T-helper 1 cell treated with Interleukin-12 subunit alpha and Interleukin-12 subunit beta and Interleukin-4 antibody, amounts not matched to agents 30 μg/mL and 1 μg/mL, for 36 hours (primary cell): Measurements from ENCODE around the gene NBEA.

Source experiments
- H3K27ac Mint-ChIP-seq: one replicate; pipeline ENCODE4 v1.8.0; 2021; ENCODE audit warnings: mild to moderate bottlenecking, mixed read lengths
- H3K27me3 Mint-ChIP-seq: one replicate; pipeline ENCODE4 v1.8.0; 2021; ENCODE audit warnings: low read depth, mixed read lengths
- H3K36me3 Mint-ChIP-seq: one replicate; pipeline ENCODE4 v1.8.0; 2021; ENCODE audit warnings: low read depth, mixed read lengths
- H3K4me1 Mint-ChIP-seq: one replicate; pipeline ENCODE4 v1.8.0; 2021; ENCODE audit warnings: low read depth, mixed read lengths
- H3K4me3 Mint-ChIP-seq: one replicate; pipeline ENCODE4 v1.8.0; 2021; ENCODE audit warnings: mild to moderate bottlenecking, moderate library complexity, mixed read lengths
- H3K9me3 Mint-ChIP-seq: one replicate; pipeline ENCODE4 v1.8.0; 2021; ENCODE audit warnings: mixed read lengths

NBEA gene

DNA sequence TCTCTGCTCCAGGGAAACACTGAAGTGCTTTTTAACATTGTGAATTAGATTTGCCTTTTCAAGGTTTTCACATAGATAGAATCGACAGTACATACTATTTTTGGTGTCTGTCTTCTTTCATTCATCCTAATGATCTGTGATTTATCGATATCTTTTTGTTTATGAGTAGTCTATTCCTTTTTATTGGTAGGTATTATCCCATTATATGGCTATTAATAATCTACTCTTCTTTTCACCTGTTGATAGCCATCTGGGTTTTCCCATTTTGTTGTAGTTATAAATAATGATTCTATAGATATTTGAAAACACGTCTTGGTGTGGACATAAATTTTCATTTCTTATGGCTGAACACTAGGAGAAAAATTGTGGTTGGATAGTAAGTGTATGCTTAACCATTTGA, 271.8 kb downstream of the NBEA start:
- Mint-ChIP-seq H3K36me3 (no peaks in the 10 kb centered on the region), H3K4me3 (no peak overlapping the region), H3K9me3 (no peaks in the 10 kb centered on the region), H3K4me1 (no peaks in the 10 kb centered on the region), H3K27me3 (no peaks in the 10 kb centered on the region), H3K27ac (no peak overlapping the region)

DNA sequence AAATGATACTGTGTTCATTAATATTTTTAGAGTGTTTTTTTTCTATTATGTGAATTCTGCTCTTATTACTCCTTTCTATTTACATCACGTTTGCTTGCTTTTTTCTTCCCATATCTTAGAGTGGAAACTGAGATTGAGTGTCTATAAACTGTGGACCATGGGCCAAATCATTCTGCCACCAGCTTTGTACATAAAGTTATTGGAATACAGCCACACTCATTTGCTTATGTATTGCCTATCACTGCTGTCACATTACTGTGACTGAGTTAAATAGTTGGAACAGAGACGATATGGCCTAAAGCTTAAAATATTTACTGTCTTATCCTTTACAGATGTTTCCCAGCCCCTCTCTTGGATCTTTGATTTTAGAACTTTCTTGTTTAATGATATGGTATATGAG, 274.1 kb downstream of the NBEA start:
- no peak overlapping the region for H3K27ac Mint-ChIP-seq
- H3K9me3 Mint-ChIP-seq: no peaks in the 10 kb centered on the region
- H3K27me3 Mint-ChIP-seq: no peaks in the 10 kb centered on the region
- no peak overlapping the region for H3K4me3 Mint-ChIP-seq
- no peaks in the 10 kb centered on the region for H3K4me1 Mint-ChIP-seq
- no peaks in the 10 kb centered on the region for H3K36me3 Mint-ChIP-seq

DNA sequence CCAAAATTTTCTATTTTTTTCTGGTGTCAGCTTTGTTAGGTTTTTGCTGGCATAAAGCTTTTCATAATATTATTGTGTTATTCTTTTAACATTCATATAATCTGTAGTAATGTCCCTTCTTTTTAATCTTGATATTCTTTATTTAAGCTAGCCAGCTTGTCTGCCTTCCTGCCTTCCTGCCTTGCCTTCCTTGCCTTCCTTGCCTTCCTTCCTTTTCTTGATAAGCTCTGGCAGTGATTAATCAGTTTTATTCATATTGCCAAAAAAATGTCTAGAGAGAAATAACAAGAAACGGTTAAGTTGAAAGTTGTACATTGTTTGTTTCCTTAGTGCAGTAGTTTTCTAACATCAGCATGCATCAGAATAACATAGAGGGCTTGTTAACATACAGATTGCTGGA, 277.0 kb downstream of the NBEA start:
- Mint-ChIP-seq H3K9me3 (no peaks in the 10 kb centered on the region), H3K4me1 (no peaks in the 10 kb centered on the region), H3K27me3 (no peaks in the 10 kb centered on the region), H3K36me3 (no peaks in the 10 kb centered on the region), H3K4me3 (no peak overlapping the region), H3K27ac (no peak overlapping the region)

DNA sequence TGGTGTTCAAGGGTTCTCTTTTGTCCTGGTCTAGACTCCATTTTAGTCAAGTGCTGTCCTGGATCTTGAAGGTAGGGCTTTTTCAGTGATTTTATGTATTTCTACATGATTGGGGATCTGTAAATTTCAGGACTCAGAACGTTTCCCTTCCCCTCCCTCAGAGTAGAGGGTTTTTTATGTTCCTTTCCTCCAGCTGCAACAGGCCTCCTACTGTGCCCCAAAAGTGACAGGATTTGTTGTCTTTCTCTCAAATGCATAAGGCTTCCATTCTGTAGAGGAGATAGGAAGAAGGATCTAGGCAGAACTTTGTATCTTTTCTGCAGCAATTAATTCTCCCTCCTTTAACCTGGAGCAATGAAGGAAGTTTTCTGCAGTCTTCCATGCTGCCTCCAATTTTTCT, 283.1 kb downstream of the NBEA start:
- Mint-ChIP-seq H3K27ac (no peak overlapping the region), H3K4me1 (no peaks in the 10 kb centered on the region), H3K4me3 (no peak overlapping the region), H3K36me3 (no peaks in the 10 kb centered on the region), H3K27me3 (no peaks in the 10 kb centered on the region), H3K9me3 (no peaks in the 10 kb centered on the region)

DNA sequence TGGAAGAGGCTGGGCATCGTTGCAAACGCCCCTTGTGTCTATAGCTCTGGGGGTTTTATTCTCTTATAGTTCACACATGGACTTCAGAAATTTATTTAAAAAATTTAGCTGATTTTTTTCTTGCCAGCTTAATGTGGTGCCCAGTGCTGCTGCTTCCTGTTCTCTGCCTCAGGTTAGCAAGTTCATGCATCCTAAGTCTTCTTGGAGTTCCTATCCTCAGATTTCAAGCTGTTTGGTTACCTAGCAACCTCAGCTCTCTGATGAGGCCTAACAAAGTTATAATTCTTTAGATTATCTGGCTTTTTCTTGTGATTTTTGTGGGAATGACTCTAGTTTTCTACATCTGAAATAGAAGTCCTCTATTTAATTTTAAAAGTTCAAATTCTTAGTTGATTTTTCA, 283.5 kb downstream of the NBEA start:
- no peaks in the 10 kb centered on the region for H3K36me3 Mint-ChIP-seq
- H3K27ac Mint-ChIP-seq: no peak overlapping the region
- no peaks in the 10 kb centered on the region for H3K9me3 Mint-ChIP-seq
- no peaks in the 10 kb centered on the region for H3K4me1 Mint-ChIP-seq
- no peaks in the 10 kb centered on the region for H3K27me3 Mint-ChIP-seq
- no peak overlapping the region for H3K4me3 Mint-ChIP-seq

DNA sequence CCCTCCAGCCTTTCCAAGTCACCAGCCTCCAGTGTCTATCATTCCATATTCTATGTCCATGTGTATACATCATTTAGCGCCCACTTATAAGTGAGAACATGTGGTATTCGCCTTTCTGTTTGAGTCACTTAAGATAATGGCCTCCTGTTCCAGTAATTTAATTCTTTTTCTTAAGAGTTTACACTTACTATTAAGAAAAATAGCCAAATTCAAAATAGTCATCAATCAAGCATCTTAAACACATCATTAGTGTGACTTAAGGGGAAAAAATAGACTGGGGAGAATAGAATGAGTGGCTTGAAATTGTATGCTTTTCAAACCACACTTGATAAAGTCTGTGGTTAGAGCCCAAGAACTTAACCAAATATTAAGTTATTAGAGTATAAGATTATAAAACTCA, 286.5 kb downstream of the NBEA start:
- H3K27me3 Mint-ChIP-seq: no peaks in the 10 kb centered on the region
- H3K4me3 Mint-ChIP-seq: no peak overlapping the region
- H3K9me3 Mint-ChIP-seq: no peaks in the 10 kb centered on the region
- H3K36me3 Mint-ChIP-seq: no peaks in the 10 kb centered on the region
- H3K27ac Mint-ChIP-seq: no peak overlapping the region
- no peaks in the 10 kb centered on the region for H3K4me1 Mint-ChIP-seq

DNA sequence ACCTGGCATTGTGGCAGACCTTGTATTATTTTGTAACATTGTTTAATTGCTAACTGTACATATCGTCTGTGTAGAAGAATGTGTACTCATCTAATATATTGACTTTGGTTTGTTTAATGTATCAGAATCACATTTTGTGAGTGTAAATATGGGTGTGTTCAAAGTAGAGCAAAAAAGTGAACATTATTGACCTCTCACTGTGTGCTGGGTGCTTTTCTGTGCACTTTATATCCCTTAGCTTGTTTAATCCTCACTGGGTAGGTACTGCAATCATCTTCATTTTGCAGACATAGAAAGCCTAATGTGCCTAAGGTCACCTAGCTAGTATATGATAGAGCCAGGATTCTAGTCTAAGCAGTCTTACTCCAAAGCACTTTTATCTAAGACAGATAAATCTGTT, 289.4 kb downstream of the NBEA start:
- H3K36me3 Mint-ChIP-seq: no peaks in the 10 kb centered on the region

DNA sequence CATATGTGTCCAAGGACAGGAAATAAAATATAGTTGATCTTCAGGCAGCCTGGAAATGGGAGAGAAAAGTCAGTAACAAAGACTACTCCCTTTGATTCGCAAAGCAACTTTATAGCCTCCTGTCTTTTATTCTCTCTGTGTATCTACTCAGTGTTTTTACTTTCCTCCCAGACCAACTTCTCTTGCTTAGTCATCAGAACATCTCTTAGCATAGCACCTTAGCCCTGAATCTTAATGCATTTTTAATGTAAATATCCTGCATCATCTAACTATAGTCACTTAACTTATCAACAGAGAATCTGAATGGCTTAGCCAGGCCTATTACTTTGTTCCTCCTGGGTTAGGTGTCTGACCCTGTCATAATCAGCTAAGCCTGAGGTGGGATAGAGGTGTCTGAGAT, 296.2 kb downstream of the NBEA start:
- Mint-ChIP-seq H3K27ac (no peak overlapping the region), H3K9me3 (no peaks in the 10 kb centered on the region), H3K27me3 (no peaks in the 10 kb centered on the region), H3K36me3 (no peaks in the 10 kb centered on the region), H3K4me3 (no peak overlapping the region), H3K4me1 (no peaks in the 10 kb centered on the region)

More for the DNA sequence above, 289.4 kb downstream of the NBEA start:
- H3K4me1 Mint-ChIP-seq: no peaks in the 10 kb centered on the region
- no peaks in the 10 kb centered on the region for H3K9me3 Mint-ChIP-seq
- H3K4me3 Mint-ChIP-seq: no peak overlapping the region
- H3K27ac Mint-ChIP-seq: no peak overlapping the region
- no peaks in the 10 kb centered on the region for H3K27me3 Mint-ChIP-seq

DNA sequence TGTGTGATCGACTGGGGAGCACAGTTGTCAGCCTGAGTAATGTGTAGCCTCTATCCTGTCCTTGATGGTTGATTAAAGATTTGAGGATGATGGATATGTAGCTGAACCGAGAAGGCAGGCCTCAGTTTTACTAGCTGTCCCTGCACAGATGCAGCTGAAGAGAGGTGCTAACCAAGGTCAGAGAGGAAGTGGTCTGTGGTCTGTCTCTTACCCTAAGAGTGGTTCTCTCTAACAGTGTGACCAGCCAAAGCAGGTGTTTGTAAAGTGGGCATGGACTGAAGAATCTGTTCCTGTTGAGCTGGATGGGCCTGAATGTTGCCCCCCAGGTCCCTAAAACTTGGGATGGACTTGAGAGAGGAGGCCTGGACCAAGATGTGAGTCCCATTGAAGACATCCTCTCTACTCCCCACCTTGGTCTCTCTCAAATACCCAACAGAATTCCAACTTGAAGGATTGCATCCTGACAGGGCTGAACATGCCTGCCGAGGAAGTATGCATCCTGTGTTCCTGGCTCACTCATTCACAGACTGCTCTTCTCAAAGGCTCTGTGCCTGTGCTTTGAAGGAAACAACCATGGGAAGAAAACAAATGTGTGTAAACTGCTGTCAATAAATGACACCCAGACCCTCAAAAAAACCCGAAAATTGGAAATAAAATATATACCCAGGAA, 310.6 kb downstream of the NBEA start:
- Mint-ChIP-seq H3K9me3 (peaks cover 6% of the 10 kb centered on the region), H3K27me3 (no peaks in the 10 kb centered on the region), H3K36me3 (no peaks in the 10 kb centered on the region), H3K4me1 (no peaks in the 10 kb centered on the region), H3K4me3 (no peak overlapping the region), H3K27ac (no peak overlapping the region)

DNA sequence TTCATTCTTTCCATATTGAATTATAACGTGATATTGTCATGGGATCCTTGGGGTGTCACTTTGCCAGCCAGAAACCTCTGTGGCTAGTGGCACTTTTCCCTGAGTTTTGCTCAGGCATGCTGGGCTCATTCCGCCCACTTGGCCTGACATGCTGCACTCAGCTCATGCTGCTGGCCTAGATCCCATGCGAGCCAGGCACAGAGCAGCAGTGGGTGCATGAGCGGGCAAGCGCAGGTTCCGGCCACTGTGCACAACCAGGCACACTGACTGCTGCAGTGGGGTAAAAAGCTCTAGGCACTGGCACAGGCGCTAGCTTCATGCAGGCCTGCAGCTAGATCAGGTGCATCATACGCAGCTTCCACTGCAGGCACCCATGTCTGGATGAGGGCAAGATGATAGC, 313.2 kb downstream of the NBEA start:
- Mint-ChIP-seq H3K36me3 (no peaks in the 10 kb centered on the region), H3K4me3 (no peak overlapping the region), H3K9me3 (peaks cover 3% of the 10 kb centered on the region), H3K27me3 (no peaks in the 10 kb centered on the region), H3K4me1 (no peaks in the 10 kb centered on the region), H3K27ac (no peak overlapping the region)

DNA sequence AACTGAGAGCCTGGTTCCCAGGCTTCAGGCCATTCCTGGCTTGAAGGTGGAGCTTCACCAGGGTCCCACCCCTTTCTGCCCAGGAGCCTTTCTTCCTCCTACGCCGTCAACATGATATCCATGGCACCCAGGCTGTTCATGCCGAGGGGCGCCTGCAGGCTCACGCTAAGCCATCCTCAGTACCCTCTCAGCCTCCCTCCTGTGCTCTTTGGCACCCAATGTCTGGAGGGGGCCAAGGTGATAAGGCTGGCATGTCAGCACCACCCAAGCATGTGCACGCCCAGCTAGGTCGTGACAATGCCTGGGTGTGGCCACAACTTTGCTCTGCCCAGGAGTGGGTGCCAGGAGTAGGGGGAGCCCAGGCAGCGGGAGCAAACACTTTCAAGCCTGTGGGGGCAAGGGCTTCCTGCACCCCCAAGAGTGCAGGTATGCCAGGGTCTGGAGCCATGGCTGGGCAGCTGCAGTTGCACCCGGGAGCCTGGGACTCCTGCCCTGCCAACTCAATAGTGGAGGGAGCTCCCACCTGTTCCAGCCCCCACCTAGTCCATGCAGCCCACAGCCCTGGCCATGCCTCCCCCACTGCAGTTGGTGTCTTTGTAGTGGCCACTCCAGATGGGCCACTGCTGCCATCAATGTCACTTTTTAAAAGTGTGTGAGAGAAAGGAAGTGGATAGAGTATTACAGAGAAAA, 314.5 kb downstream of the NBEA start:
- Mint-ChIP-seq H3K4me1 (no peaks in the 10 kb centered on the region), H3K36me3 (no peaks in the 10 kb centered on the region), H3K27ac (no peak overlapping the region), H3K4me3 (no peak overlapping the region), H3K9me3 (peaks cover 6% of the 10 kb centered on the region), H3K27me3 (no peaks in the 10 kb centered on the region)

DNA sequence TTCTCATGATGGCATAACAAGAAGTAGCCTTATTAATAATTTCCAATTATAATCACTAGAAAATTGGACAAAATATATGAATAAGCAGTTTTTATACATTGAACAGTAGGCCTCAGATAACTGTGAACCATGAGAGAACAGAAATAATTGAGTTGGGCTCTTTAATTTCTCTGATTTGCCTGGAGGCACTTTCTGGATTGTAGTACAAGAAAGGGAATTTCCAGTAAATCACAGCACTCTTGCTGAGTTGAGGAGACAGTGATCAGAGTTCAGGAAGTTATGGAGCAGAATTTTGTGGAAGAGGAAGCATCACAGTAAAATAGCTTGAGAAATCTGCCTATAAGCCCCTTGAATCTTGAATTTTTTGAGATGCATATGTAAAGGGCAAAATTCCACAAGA, 318.2 kb downstream of the NBEA start:
- Mint-ChIP-seq H3K4me1 (no peaks in the 10 kb centered on the region), H3K36me3 (no peaks in the 10 kb centered on the region), H3K9me3 (peaks cover 13% of the 10 kb centered on the region), H3K27ac (no peak overlapping the region), H3K27me3 (no peaks in the 10 kb centered on the region), H3K4me3 (no peak overlapping the region)

DNA sequence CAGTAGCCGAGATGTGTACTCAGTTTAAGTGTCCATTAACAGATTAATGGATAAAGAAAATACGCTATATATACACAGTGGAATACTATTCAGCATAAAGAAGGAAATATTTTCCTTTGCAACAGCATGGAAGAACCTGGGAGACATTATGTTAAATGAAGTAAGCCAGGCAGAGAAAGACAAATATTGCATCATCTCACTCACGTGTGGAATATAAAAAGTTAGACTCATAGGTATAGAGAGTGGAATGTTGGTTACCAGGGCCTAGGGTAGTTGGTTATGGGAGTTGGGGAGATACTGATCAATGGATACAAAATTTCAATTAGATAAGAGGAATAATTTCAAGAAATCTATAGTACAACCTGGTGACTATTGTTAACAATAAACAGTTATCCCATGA, 324.3 kb downstream of the NBEA start:
- no peak overlapping the region for H3K4me3 Mint-ChIP-seq
- H3K4me1 Mint-ChIP-seq: no peaks in the 10 kb centered on the region
- no peaks in the 10 kb centered on the region for H3K27me3 Mint-ChIP-seq
- H3K9me3 Mint-ChIP-seq: peaks cover 24% of the 10 kb centered on the region
- H3K36me3 Mint-ChIP-seq: no peaks in the 10 kb centered on the region
- no peak overlapping the region for H3K27ac Mint-ChIP-seq

DNA sequence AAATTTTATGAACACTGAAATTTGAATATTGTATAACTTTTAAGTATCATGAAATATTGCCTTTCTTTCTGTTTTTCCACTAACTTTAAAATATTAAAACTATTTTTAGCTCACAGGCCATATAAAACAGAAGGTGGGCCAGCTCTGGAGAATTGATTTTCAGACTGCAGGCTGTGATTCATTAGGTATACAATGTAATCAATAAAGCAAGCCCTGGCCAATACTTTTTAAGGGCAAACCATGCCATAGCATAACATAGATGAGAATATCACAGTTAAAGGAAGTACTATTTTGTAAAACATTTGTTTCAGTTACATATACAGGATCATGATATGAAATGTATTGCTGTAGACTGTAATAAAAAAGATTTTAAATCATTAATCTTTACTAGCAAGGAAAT, 336.8 kb downstream of the NBEA start:
- peaks cover 4% of the 10 kb centered on the region for H3K9me3 Mint-ChIP-seq
- H3K27me3 Mint-ChIP-seq: no peaks in the 10 kb centered on the region
- no peaks in the 10 kb centered on the region for H3K4me1 Mint-ChIP-seq
- H3K36me3 Mint-ChIP-seq: no peaks in the 10 kb centered on the region
- no peak overlapping the region for H3K27ac Mint-ChIP-seq
- H3K4me3 Mint-ChIP-seq: no peak overlapping the region

DNA sequence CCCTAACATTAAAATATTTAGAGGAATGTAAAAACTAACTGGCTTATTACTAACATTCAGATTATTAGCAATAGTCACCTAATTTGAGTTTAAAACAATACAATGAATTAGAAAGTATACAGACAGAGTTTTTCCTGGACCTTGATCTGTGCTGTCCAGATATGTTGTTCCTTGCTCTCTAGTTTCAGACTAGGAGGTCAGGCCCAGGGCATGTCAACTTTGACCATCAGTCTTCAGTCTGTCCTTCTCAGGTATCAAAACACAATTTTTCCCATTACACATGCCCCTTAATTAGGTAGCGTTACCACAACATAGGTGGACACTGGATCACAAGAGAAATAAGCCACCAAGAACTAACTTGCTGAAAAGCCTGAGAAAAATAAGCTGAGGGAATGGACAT, 337.4 kb downstream of the NBEA start:
- no peaks in the 10 kb centered on the region for H3K4me1 Mint-ChIP-seq
- H3K9me3 Mint-ChIP-seq: peaks cover under 1% of the 10 kb centered on the region
- H3K27ac Mint-ChIP-seq: no peak overlapping the region
- no peaks in the 10 kb centered on the region for H3K27me3 Mint-ChIP-seq
- H3K36me3 Mint-ChIP-seq: no peaks in the 10 kb centered on the region
- no peak overlapping the region for H3K4me3 Mint-ChIP-seq
